ENCODE measurements around the gene RHOC.

The RHOC gene

GRCh38 chr1:112698366-112699310, 8.3 kb downstream of the RHOC start:
- no peaks in the 10 kb centered on the region for H3K27me3 ChIP-seq (ENCODE audit: control insufficient read depth, insufficient read depth, low read length)
- H3K36me3 ChIP-seq (ENCODE audit: control insufficient read depth, insufficient read depth, low read length): no peaks in the 10 kb centered on the region
- no peaks in the 10 kb centered on the region for H3K9me3 ChIP-seq (ENCODE audit: control insufficient read depth, low read length)
- H2AFZ ChIP-seq: peak overlapping the region; percentile 50
- H3K79me2 ChIP-seq: no peaks in the 10 kb centered on the region
- H3K4me3 ChIP-seq (ENCODE audit: low read depth, low read length): peak overlapping the region; percentile 0
- H3K4me2 ChIP-seq (ENCODE audit: low read length): peak overlapping the region; percentile 11
- H3K9ac ChIP-seq: no peak overlapping the region
- H3K4me1 ChIP-seq: peaks cover 38% of the 10 kb centered on the region
- TF ChIP-seq, protein P1, sequence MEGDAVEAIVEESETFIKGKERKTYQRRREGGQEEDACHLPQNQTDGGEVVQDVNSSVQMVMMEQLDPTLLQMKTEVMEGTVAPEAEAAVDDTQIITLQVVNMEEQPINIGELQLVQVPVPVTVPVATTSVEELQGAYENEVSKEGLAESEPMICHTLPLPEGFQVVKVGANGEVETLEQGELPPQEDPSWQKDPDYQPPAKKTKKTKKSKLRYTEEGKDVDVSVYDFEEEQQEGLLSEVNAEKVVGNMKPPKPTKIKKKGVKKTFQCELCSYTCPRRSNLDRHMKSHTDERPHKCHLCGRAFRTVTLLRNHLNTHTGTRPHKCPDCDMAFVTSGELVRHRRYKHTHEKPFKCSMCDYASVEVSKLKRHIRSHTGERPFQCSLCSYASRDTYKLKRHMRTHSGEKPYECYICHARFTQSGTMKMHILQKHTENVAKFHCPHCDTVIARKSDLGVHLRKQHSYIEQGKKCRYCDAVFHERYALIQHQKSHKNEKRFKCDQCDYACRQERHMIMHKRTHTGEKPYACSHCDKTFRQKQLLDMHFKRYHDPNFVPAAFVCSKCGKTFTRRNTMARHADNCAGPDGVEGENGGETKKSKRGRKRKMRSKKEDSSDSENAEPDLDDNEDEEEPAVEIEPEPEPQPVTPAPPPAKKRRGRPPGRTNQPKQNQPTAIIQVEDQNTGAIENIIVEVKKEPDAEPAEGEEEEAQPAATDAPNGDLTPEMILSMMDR (IDR thresholded peaks at IDR 0.05): no peak
- peak overlapping the region; percentile 98 for H3K27ac ChIP-seq

DNA sequence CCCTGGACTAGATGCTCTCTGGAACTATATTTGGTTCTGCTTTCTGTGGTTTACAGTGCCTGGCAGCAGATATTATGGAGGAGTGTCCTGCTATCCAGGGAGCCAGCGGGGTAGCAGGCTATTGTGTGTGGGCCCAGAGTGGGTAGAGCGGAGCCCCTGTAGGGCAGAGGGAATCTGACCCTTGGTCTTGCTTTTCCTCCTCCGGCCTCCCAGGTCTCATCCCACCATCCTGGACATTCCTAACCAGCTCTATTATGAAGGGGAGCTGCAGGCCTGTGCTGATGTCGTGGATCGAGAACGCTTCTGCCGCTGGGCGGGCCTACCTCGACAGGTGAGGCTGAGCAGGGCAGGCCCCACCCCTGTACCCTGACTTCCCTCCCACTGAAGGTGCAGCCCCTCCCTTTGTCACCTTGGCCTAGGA, 9.1 kb downstream of the RHOC start:
- Histone ChIP-seq H3K9ac (no peak overlapping the region), H3K4me3 (ENCODE audit: low read depth, low read length) (no peak overlapping the region), H3K27me3 (ENCODE audit: control insufficient read depth, insufficient read depth, low read length) (no peaks in the 10 kb centered on the region), H2AFZ (no peak overlapping the region), H3K79me2 (no peaks in the 10 kb centered on the region), H3K4me2 (ENCODE audit: low read length) (no peak overlapping the region), H3K27ac (peak overlapping the region; percentile 98), H3K9me3 (ENCODE audit: control insufficient read depth, low read length) (no peaks in the 10 kb centered on the region), H3K36me3 (ENCODE audit: control insufficient read depth, insufficient read depth, low read length) (no peaks in the 10 kb centered on the region), H3K4me1 (peaks cover 31% of the 10 kb centered on the region)
- TF ChIP-seq, protein P1 (IDR thresholded peaks at IDR 0.05): no peak

DNA sequence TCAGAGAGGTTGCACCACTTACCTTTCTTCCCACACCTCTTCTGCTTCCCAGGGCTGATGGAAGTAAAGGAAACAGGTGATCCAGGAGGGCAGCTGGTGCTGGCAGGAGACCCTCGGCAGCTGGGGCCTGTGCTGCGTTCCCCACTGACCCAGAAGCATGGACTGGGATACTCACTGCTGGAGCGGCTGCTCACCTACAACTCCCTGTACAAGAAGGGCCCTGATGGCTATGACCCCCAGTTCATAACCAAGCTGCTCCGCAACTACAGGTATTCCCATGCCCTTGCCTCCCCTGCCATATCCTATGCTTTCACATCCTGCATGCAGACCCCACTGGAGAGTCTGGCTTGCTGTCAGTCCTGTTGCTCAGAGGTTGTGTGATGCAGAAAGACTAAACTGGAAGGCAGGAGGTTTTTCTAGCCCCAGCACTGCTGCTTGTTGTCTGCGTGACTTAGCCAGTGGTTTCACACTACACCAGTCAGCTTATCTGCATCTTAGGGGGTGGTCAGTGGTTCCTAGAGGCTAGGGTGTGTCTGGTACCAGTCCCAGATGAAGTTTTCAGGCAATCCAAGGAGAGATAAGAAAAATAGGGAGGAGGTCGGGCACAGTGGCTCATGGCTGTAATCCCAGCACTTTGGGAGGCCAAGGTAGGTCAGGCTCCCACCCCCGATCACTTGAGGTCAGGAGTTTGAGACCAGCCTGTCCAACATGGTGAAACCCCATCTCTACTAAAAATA, 10.2 kb downstream of the RHOC start:
- Histone ChIP-seq H3K4me1 (peaks cover 24% of the 10 kb centered on the region), H3K36me3 (ENCODE audit: control insufficient read depth, insufficient read depth, low read length) (no peaks in the 10 kb centered on the region), H3K9ac (no peak overlapping the region), H2AFZ (no peak overlapping the region), H3K4me3 (ENCODE audit: low read depth, low read length) (no peak overlapping the region), H3K9me3 (ENCODE audit: control insufficient read depth, low read length) (no peaks in the 10 kb centered on the region), H3K4me2 (ENCODE audit: low read length) (no peak overlapping the region), H3K27ac (no peak overlapping the region), H3K27me3 (ENCODE audit: control insufficient read depth, insufficient read depth, low read length) (no peaks in the 10 kb centered on the region), H3K79me2 (no peaks in the 10 kb centered on the region)
- TF ChIP-seq, protein P1 (IDR thresholded peaks at IDR 0.05): no peak

- no peaks in the 10 kb centered on the region for H3K36me3 ChIP-seq (ENCODE audit: control insufficient read depth, insufficient read depth, low read length)
- no peaks in the 10 kb centered on the region for H3K27me3 ChIP-seq (ENCODE audit: control insufficient read depth, insufficient read depth, low read length)
- H3K27ac ChIP-seq: no peak overlapping the region
- H3K4me1 ChIP-seq: peaks cover 12% of the 10 kb centered on the region
- H3K4me3 ChIP-seq (ENCODE audit: low read depth, low read length): no peak overlapping the region
- H3K9me3 ChIP-seq (ENCODE audit: control insufficient read depth, low read length): no peaks in the 10 kb centered on the region
- no peak overlapping the region for H2AFZ ChIP-seq
- no peaks in the 10 kb centered on the region for H3K79me2 ChIP-seq
- H3K9ac ChIP-seq: no peak overlapping the region
- no peak overlapping the region for H3K4me2 ChIP-seq (ENCODE audit: low read length)
- TF ChIP-seq, protein P1 (IDR thresholded peaks at IDR 0.05): no peak
Measured at GRCh38 chr1:112695276-112695675, 11.7 kb downstream of the RHOC start.

All from parathyroid adenoma (tissue), 2 donors.